SK-N-SH (cell line): ENCODE measurements around the gene BEX3. TPM values are rescaled to one million over a fixed set of nuclear protein-coding genes. Genes with fewer than 3 reads are reported as not detected.

Experiments used
- CTCF ChIA-PET: fragments of 300-600, 350-600 bp; formaldehyde crosslinking; extraction: SDS; loops from one replicate; lab custom pipeline; 2021; lab: Yijun Ruan, JAX
- POLR2A ChIA-PET: fragments of 350-600 bp; sonication (Branson Sonifier 250); formaldehyde crosslinking; extraction: SDS; loops from one replicate; lab custom pipeline; 2020; ENCODE audit warnings: antibody characterized with exemption, inconsistent platforms; lab: Yijun Ruan, JAX
- DNase-seq: peaks from one replicate; pipeline ENCODE4 v3.0.0; 2012
- H2AFZ ChIP-seq: fragments of 200-600 bp; sonication (generic); 2 replicates; pipeline ENCODE4 v1.8.1; 2016; ENCODE audit warnings: antibody characterized with exemption, mild to moderate bottlenecking, low read depth
- H3F3A ChIP-seq: fragments of 200-600 bp; sonication (generic); replicated peaks from 2 replicates; pipeline ENCODE3; 2016; ENCODE audit warnings: antibody characterized with exemption, mild to moderate bottlenecking; ENCODE audit not compliant: insufficient read depth
- H3K27ac ChIP-seq, 2 experiments: fragments of 200-500 bp in 1 of 2; fragments of 200-600 bp in 1 of 2; sonication (Bioruptor generic) in 1 of 2; sonication (generic), shearing (Covaris generic) in 1 of 2; 2 replicates each; pipeline versions ENCODE4 v1.5.1 to v1.6.1; 2014 to 2016; ENCODE audit warnings: low read depth in 2 of 2, inconsistent platforms in 1 of 2, low read length in 1 of 2, mild to moderate bottlenecking in 1 of 2, mixed read lengths in 1 of 2
- H3K27me3 ChIP-seq: fragments of 200-600 bp; sonication (generic), shearing (Covaris generic); 2 replicates; pipeline ENCODE4 v1.6.1; 2016; ENCODE audit warnings: mixed run types; ENCODE audit not compliant: insufficient read depth
- H3K36me3 ChIP-seq, 2 experiments: fragments of 200-500 bp in 1 of 2; fragments of 200-600 bp in 1 of 2; sonication (Bioruptor generic) in 1 of 2; sonication (generic) in 1 of 2; replicated peaks in 1 of 2; 2 replicates each; pipeline versions ENCODE3 to v1.5.1; 2014 to 2016; ENCODE audit warnings: low read length in 1 of 2, mild to moderate bottlenecking in 1 of 2; ENCODE audit not compliant: insufficient read depth in 2 of 2, control insufficient read depth in 1 of 2
- H3K4me1 ChIP-seq, 2 experiments: fragments of 200-500 bp in 1 of 2; fragments of 200-600 bp in 1 of 2; sonication (Bioruptor generic) in 1 of 2; sonication (generic), shearing (Covaris generic) in 1 of 2; 2 replicates each; pipeline versions ENCODE4 v1.5.1 to v1.6.1; 2014 to 2016; ENCODE audit warnings: low read depth in 1 of 2, low read length in 1 of 2, mixed run types in 1 of 2; ENCODE audit not compliant: insufficient read depth in 2 of 2, control insufficient read depth in 1 of 2
- H3K4me2 ChIP-seq: fragments of 200-600 bp; sonication (generic), shearing (Covaris generic); 2 replicates; pipeline ENCODE4 v1.6.1; 2017; ENCODE audit warnings: mixed run types
- H3K4me3 ChIP-seq, 2 experiments: fragments of 200-500 bp in 1 of 2; fragments of 200-600 bp in 1 of 2; sonication (Bioruptor generic) in 1 of 2; sonication (generic), shearing (Covaris generic) in 1 of 2; 2 replicates each; pipeline versions ENCODE4 v1.5.1 to v1.8.1; 2014 to 2016; ENCODE audit warnings: low read depth in 2 of 2, inconsistent platforms in 1 of 2, low read length in 1 of 2, mild to moderate bottlenecking in 1 of 2, mixed read lengths in 1 of 2, moderate library complexity in 1 of 2
- H3K79me2 ChIP-seq: fragments of 200-600 bp; sonication (generic); 2 replicates; pipeline ENCODE4 v1.8.1; 2017; ENCODE audit warnings: mild to moderate bottlenecking; ENCODE audit not compliant: insufficient read depth
- H3K9ac ChIP-seq: fragments of 200-600 bp; sonication (generic); 2 replicates; pipeline ENCODE4 v1.6.1; 2017; ENCODE audit warnings: mixed run types
- H3K9me2 ChIP-seq: fragments of 200-600 bp; sonication (generic); 2 replicates; pipeline ENCODE4 v1.6.1; 2017; ENCODE audit warnings: mixed run types
- H3K9me3 ChIP-seq: fragments of 200-600 bp; sonication (generic); 2 replicates; pipeline ENCODE4 v1.6.1; 2017; ENCODE audit warnings: mixed run types, mild to moderate bottlenecking, moderate library complexity
- H4K20me1 ChIP-seq: fragments of 200-600 bp; sonication (generic); 2 replicates; pipeline ENCODE4 v1.6.1; 2017; ENCODE audit warnings: mild to moderate bottlenecking, mixed run types; ENCODE audit not compliant: insufficient read depth
- CHD2 ChIP-seq: fragments of 150-350 bp; IDR thresholded peaks from 2 replicates; pipeline ENCODE4 v1.6.1; 2018; ENCODE audit warnings: low read length; ENCODE audit not compliant: partially characterized antibody
- ELF1 ChIP-seq: IDR thresholded peaks from 2 replicates; pipeline ENCODE4 v1.4.0; 2012
- EP300 ChIP-seq, 2 experiments: IDR thresholded peaks; 2 replicates each; pipeline versions ENCODE4 v1.4.0 to v1.6.1; 2012; ENCODE audit warnings: borderline replicate concordance in 1 of 2, low read depth in 1 of 2, low read length in 1 of 2
- FOXJ3 ChIP-seq: sonication (generic); formaldehyde crosslinking; IDR thresholded peaks from 2 replicates; pipeline ENCODE4 v1.5.1; 2020; ENCODE audit warnings: mild to moderate bottlenecking, missing genetic modification reagents
- FOXM1 ChIP-seq: IDR thresholded peaks from 2 replicates; pipeline ENCODE4 v1.4.0; 2012; ENCODE audit warnings: low read depth, mild to moderate bottlenecking
- GATA2 ChIP-seq: sonication (generic); formaldehyde crosslinking; IDR thresholded peaks from 2 replicates; pipeline ENCODE4 v1.5.0; 2020; ENCODE audit warnings: mild to moderate bottlenecking, missing genetic modification reagents
- IRF3 ChIP-seq: fragments of 150-350 bp; IDR thresholded peaks from 2 replicates; pipeline ENCODE4 v1.6.1; 2016; ENCODE audit warnings: mild to moderate bottlenecking, low read depth, low read length
- NRF1 ChIP-seq: IDR thresholded peaks from 2 replicates; pipeline ENCODE4 v1.6.1; 2012; ENCODE audit warnings: low read depth, mild to moderate bottlenecking, low read length
- PBX3 ChIP-seq: IDR thresholded peaks from 2 replicates; pipeline ENCODE4; 2012
- RCOR1 ChIP-seq: fragments of 150-350 bp; IDR thresholded peaks from 2 replicates; pipeline ENCODE4 v1.6.1; 2017; ENCODE audit warnings: antibody characterized with exemption, low read length
- REST ChIP-seq: IDR thresholded peaks from 2 replicates; pipeline ENCODE4 v1.6.1; 2012; ENCODE audit warnings: mild to moderate bottlenecking, low read depth, low read length, moderate library complexity
- RXRA ChIP-seq: IDR thresholded peaks from 2 replicates; pipeline ENCODE4 v1.4.0; 2012; ENCODE audit warnings: low read depth, mild to moderate bottlenecking, borderline replicate concordance
- SIN3A ChIP-seq: IDR thresholded peaks from 2 replicates; pipeline ENCODE4 v1.6.1; 2012; ENCODE audit warnings: low read depth, mild to moderate bottlenecking, low read length, moderate library complexity, borderline replicate concordance
- TAF1 ChIP-seq: IDR thresholded peaks from 2 replicates; pipeline ENCODE4 v1.6.1; 2012; ENCODE audit warnings: low read depth, mild to moderate bottlenecking, low read length, moderate library complexity, borderline replicate concordance
- TEAD4 ChIP-seq: IDR thresholded peaks from 2 replicates; pipeline ENCODE4 v1.4.0; 2012; ENCODE audit warnings: mild to moderate bottlenecking, borderline replicate concordance; ENCODE audit not compliant: insufficient read depth
- YY1 ChIP-seq: IDR thresholded peaks from 2 replicates; pipeline ENCODE4 v1.4.0; 2012; ENCODE audit warnings: low read depth, mild to moderate bottlenecking
- ZBTB33 ChIP-seq: IDR thresholded peaks from 2 replicates; pipeline ENCODE4 v1.4.0; 2012; ENCODE audit warnings: low read depth, borderline replicate concordance
- WGBS: methylation state at CpG from one replicate; pipeline ENCODE4 v1.1.6; 2017; ENCODE audit warnings: low lambda C conversion rate; 5-methylcytosine and 5-hydroxymethylcytosine counted together
- polyA plus RNA-seq, 3 experiments: library from polyadenylated mRNA; depleted of rRNA; stranded (reverse); fragments of >200 nt; gene quantifications; 2 replicates each; pipeline ENCODE4 v1.2.3, GENCODE V29; 2012

The BEX3 gene
- polyA plus RNA-seq, 1 of the 3 experiments (the other 2 are of a cell fraction): 392 TPM

GRCh38 chrX:103417370-103417769 lies 41.0 kb downstream of the BEX3 start (continued):
- TF ChIP-seq REST: no peak
- TF ChIP-seq ZBTB33: no peak
- no peak for TF ChIP-seq FOXJ3 (CRISPR knock-in tag)
- no peak for TF ChIP-seq EP300 (IDR thresholded peaks at IDR 0.05; ENCODE audit: borderline replicate concordance in 1 of 2, low read depth in 1 of 2, low read length in 1 of 2)
- TF ChIP-seq TEAD4: no peak
- no peak for TF ChIP-seq YY1
- no peak for TF ChIP-seq ELF1
- TF ChIP-seq TAF1: no peak
- no peak for TF ChIP-seq CHD2
- TF ChIP-seq RXRA: no peak
- no peak for TF ChIP-seq FOXM1
- no peak for TF ChIP-seq PBX3
- no peak for TF ChIP-seq RCOR1

GRCh38 chrX:103417933-103418332 lies 41.6 kb downstream of the BEX3 start:
- H2AFZ ChIP-seq: no peak overlapping the region
- no peak for DNase-seq
- H3K9me2 ChIP-seq: no peaks in the 10 kb centered on the region
- WGBS: 24% methylated on average over 2 of the region's 2 CpGs
- H3K27me3 ChIP-seq: no peaks in the 10 kb centered on the region
- no peak overlapping the region for H3K4me3 ChIP-seq
- peak overlapping the region in 1 of 2 experiments; percentile 12; a peak in 1 of 4 replicates for H3K27ac ChIP-seq
- no peaks in the 10 kb centered on the region for H3K4me1 ChIP-seq
- no peak overlapping the region for H3K9ac ChIP-seq
- H3F3A ChIP-seq: no peaks in the 10 kb centered on the region
- POLR2A ChIA-PET: no interaction called here
- H3K4me2 ChIP-seq: peak overlapping the region; percentile 49; the same call in 1 of the 2 replicates
- H3K36me3 ChIP-seq: no peaks in the 10 kb centered on the region
- H3K79me2 ChIP-seq: no peaks in the 10 kb centered on the region
- H3K9me3 ChIP-seq: no peaks in the 10 kb centered on the region
- H4K20me1 ChIP-seq: no peaks in the 10 kb centered on the region
- CTCF ChIA-PET: no interaction called here
- TF ChIP-seq FOXM1 (no peak), RCOR1 (no peak), NRF1 (no peak), GATA2 (CRISPR knock-in tag) (no peak), IRF3 (no peak), SIN3A (no peak), TAF1 (no peak), EP300 (IDR thresholded peaks at IDR 0.05; ENCODE audit: borderline replicate concordance in 1 of 2, low read depth in 1 of 2, low read length in 1 of 2) (no peak), REST (no peak), FOXJ3 (CRISPR knock-in tag) (no peak), CHD2 (no peak)
